Measurements from ENCODE around the gene SDHC.

- no peak for TF ChIP-seq ZNF132 (tag by site-specific recombination; IDR thresholded peaks at IDR 0.05; ENCODE audit: borderline replicate concordance)
- TF ChIP-seq, protein P1, sequence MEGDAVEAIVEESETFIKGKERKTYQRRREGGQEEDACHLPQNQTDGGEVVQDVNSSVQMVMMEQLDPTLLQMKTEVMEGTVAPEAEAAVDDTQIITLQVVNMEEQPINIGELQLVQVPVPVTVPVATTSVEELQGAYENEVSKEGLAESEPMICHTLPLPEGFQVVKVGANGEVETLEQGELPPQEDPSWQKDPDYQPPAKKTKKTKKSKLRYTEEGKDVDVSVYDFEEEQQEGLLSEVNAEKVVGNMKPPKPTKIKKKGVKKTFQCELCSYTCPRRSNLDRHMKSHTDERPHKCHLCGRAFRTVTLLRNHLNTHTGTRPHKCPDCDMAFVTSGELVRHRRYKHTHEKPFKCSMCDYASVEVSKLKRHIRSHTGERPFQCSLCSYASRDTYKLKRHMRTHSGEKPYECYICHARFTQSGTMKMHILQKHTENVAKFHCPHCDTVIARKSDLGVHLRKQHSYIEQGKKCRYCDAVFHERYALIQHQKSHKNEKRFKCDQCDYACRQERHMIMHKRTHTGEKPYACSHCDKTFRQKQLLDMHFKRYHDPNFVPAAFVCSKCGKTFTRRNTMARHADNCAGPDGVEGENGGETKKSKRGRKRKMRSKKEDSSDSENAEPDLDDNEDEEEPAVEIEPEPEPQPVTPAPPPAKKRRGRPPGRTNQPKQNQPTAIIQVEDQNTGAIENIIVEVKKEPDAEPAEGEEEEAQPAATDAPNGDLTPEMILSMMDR (tag by site-specific recombination; IDR thresholded peaks at IDR 0.05) = no peak
Measured at GRCh38 chr1:161402446-161402845, 88.3 kb downstream of the SDHC start.
